Testis (tissue), 3 donors: ENCODE results near the gene PCYOX1L. TPM values are rescaled to one million over a fixed set of nuclear protein-coding genes. Genes with fewer than 3 reads are reported as not detected.
"Not testable (repeated sequence)": the region's sequence is repeated elsewhere in the genome, so short reads cannot be mapped to it uniquely, and the experiment has no call there.

Source experiments
- DNase-seq: peaks from one replicate; pipeline ENCODE4 v3.0.0-alpha.2; 2019
- H3K27ac ChIP-seq, 2 donors: fragments of 200-600 bp; sonication (generic); one replicate each; pipeline ENCODE4 v1.5.1; 2019
- H3K27me3 ChIP-seq: fragments of 200-600 bp; sonication (generic); one replicate; pipeline ENCODE4 v1.5.1; 2019
- H3K36me3 ChIP-seq: fragments of 200-600 bp; sonication (generic); one replicate; pipeline ENCODE4 v1.5.1; 2017; ENCODE audit warnings: low read depth; ENCODE audit errors: missing control alignments
- H3K4me1 ChIP-seq: fragments of 200-600 bp; sonication (generic); one replicate; pipeline ENCODE4 v1.5.1; 2019
- H3K4me3 ChIP-seq, 2 donors: fragments of 200-600 bp; sonication (generic); one replicate each; pipeline ENCODE4 v1.5.1; 2017 to 2019
- H3K9me3 ChIP-seq: fragments of 200-600 bp; sonication (generic); one replicate; pipeline ENCODE4 v1.5.1; 2017
- CTCF ChIP-seq, 3 experiments: fragments of 450-650 bp in 2 of 3; fragments of 200-600 bp in 1 of 3; sonication (generic) in 1 of 3; IDR thresholded peaks; one replicate each; pipeline ENCODE4 v1.5.1; 2016 to 2019; ENCODE audit warnings: antibody characterized with exemption in 3 of 3, mild to moderate bottlenecking in 2 of 3, moderate library complexity in 1 of 3
- POLR2A ChIP-seq: fragments of 450-650 bp; IDR thresholded peaks from one replicate; pipeline ENCODE4 v1.6.1; 2017; ENCODE audit warnings: antibody characterized with exemption, mild to moderate bottlenecking, moderate library complexity
- WGBS, 2 donors: methylation state at CpG; one replicate each; pipeline ENCODE4 v1.1.5; 2018; 5-methylcytosine and 5-hydroxymethylcytosine counted together
- intact Hi-C: fragments of 100-400 bp; cut with DNase I; formaldehyde crosslinking; loops from one replicate; pipeline ENCODE4 v1.15.1; 2023; ENCODE audit warnings: low total_unique reads
- polyA plus RNA-seq: library from polyadenylated mRNA; stranded (reverse); fragments of 350-450 nt; fragmentation: Illumina TruSeq; extraction: RNeasy Lipid Tissue Mini Kit (QIAGEN cat#74804); gene quantifications from one replicate; pipeline ENCODE4 v1.2.3, GENCODE V29; 2014; ENCODE audit warnings: low read depth, low replicate concordance; ENCODE audit not compliant: insufficient read depth
- total RNA-seq, 2 donors: library from RNA; depleted of rRNA; stranded (reverse); fragments of >200 nt; gene quantifications; one replicate each; pipeline ENCODE4 v1.2.3, GENCODE V29; 2016

The PCYOX1L gene
- total and polyA plus RNA-seq, 3 donors from 2014 or later = 24.6 to 30.5 (median 29.9) TPM

- Histone ChIP-seq H3K4me3 (no peak overlapping the region), H3K27ac (peak overlapping the region in 1 of 2 donors; percentile 91), H3K9me3 (no peaks in the 10 kb centered on the region), H3K36me3 (no peaks in the 10 kb centered on the region), H3K4me1 (peaks cover 39% of the 10 kb centered on the region), H3K27me3 (no peaks in the 10 kb centered on the region)
- no peak for DNase-seq
- intact Hi-C loops = no loop called here
- TF ChIP-seq CTCF (IDR thresholded peaks at IDR 0.05) = no peak
- no peak for TF ChIP-seq POLR2A
- WGBS, 2 donors = 59 to 69% methylated on average over 7 of the region's 7 CpGs
Observed at GRCh38 chr5:149388498-149389190, 30.8 kb downstream of the PCYOX1L start.

- H3K4me3 ChIP-seq = no peak overlapping the region
- intact Hi-C loops = no loop called here
- peak overlapping the region in 1 of 2 donors; percentile 14 for H3K27ac ChIP-seq
- WGBS, 2 donors = 67 to 73% methylated on average over 11 of the region's 11 CpGs
- no peak for DNase-seq
- TF ChIP-seq CTCF (IDR thresholded peaks at IDR 0.05) (no peak), POLR2A (no peak)
- no peaks in the 10 kb centered on the region for H3K9me3 ChIP-seq
- H3K36me3 ChIP-seq = no peaks in the 10 kb centered on the region
- no peaks in the 10 kb centered on the region for H3K27me3 ChIP-seq
- peaks cover 30% of the 10 kb centered on the region for H3K4me1 ChIP-seq
Observed at GRCh38 chr5:149389552-149390495, 32.0 kb downstream of the PCYOX1L start.

GRCh38 chr5:149391076-149391475 lies 33.2 kb downstream of the PCYOX1L start:
- H3K27me3 ChIP-seq, H3K27ac ChIP-seq, intact Hi-C loops, H3K4me3 ChIP-seq, DNase-seq, H3K9me3 ChIP-seq, H3K36me3 ChIP-seq: not testable (repeated sequence)
- 86 to 90% methylated on average over 6 of the region's 6 CpGs for WGBS, 2 donors
- peaks cover 21% of the 10 kb centered on the region for H3K4me1 ChIP-seq

GRCh38 chr5:149391524-149391923 lies 33.7 kb downstream of the PCYOX1L start:
- intact Hi-C loops = no loop called here
- H3K4me3 ChIP-seq = no peak overlapping the region
- no peak for DNase-seq
- TF ChIP-seq POLR2A = no peak
- no peak for TF ChIP-seq CTCF (IDR thresholded peaks at IDR 0.05)
- no peaks in the 10 kb centered on the region for H3K9me3 ChIP-seq
- no peaks in the 10 kb centered on the region for H3K27me3 ChIP-seq
- 83 to 85% methylated on average over 6 of the region's 6 CpGs for WGBS, 2 donors
- no peaks in the 10 kb centered on the region for H3K36me3 ChIP-seq
- H3K4me1 ChIP-seq = peaks cover 17% of the 10 kb centered on the region
- no peak overlapping the region for H3K27ac ChIP-seq

- TF ChIP-seq CTCF (IDR thresholded peaks at IDR 0.05) = no peak
- no peak for TF ChIP-seq POLR2A
- H3K9me3 ChIP-seq = no peaks in the 10 kb centered on the region
- no peak for DNase-seq
- intact Hi-C loops = no loop called here
- no peak overlapping the region for H3K4me3 ChIP-seq
- H3K27ac ChIP-seq = no peak overlapping the region
- peaks cover 8% of the 10 kb centered on the region for H3K4me1 ChIP-seq
- no peaks in the 10 kb centered on the region for H3K36me3 ChIP-seq
- WGBS, 2 donors = 59 to 78% methylated on average over 16 to 19 of the region's 19 CpGs
- no peaks in the 10 kb centered on the region for H3K27me3 ChIP-seq
Observed at GRCh38 chr5:149392718-149393117, 34.9 kb downstream of the PCYOX1L start.

GRCh38 chr5:149394996-149395395 lies 37.1 kb downstream of the PCYOX1L start:
- H3K4me1 ChIP-seq, H3K27ac ChIP-seq, H3K27me3 ChIP-seq, H3K36me3 ChIP-seq, DNase-seq, H3K9me3 ChIP-seq, intact Hi-C loops, H3K4me3 ChIP-seq: not testable (repeated sequence)
